GM19240 (cell line): ENCODE data around the gene KNCN.

Experiments used
- DNase-seq: peaks from one replicate; pipeline ENCODE4 v3.0.0; 2011; ENCODE audit warnings: low spot score; ENCODE audit not compliant: insufficient read length

KNCN gene

DNA sequence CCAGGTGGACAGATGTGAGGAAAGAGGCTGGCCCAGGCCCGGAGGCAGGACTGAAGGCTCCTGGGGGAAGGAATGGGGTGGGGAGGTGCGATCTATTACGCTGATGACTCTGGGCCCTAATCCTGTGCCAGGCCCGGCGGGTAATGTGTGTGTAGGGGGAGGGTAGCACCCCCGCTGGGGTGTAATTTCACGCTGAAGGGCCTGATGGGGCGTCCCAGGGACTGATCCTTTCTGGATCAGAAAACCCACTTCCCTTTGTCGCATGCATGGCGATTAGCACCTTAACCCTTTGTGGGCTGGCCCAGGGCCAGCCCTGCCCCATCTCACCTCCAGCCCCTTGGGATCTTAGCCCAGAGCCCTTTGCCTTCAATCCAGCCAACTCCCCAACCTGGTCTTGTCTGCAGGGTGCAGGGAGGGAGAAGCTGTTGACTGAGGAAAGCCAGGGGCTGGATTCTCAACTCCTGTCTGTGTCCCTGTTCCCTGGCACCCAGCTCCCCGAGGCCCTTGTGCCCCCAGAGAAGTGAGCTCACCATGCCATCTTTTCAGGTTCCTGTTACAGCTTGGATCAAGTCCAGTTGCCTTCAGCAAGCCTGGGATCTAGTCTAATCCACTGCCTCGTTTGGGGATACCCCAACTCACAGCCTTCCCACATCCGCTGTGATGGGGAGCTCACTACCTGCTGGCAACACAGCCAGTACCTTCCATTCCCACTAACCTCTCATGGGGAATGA is 26.0 kb downstream of the KNCN start:
- DNase-seq = no peak

DNA sequence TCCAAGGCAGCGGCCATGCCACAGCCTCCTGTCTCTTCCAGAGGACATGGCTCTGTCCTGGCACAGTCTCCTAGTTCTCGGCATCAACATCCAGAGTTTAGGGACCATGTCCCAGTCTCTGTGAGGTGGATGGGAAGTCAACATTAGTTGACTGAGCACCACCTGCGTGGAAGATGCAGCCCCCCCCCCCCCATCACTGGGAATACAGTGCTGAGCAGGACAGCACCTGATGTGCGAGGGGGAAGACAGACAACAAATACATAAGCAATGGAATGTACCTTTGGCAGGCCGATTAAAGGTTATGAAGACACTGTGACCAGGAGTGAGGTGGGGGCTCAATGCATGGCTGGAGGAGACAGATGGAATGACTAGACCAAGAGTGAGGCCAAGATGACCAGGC is 26.6 kb downstream of the KNCN start:
- DNase-seq = no peak

DNA sequence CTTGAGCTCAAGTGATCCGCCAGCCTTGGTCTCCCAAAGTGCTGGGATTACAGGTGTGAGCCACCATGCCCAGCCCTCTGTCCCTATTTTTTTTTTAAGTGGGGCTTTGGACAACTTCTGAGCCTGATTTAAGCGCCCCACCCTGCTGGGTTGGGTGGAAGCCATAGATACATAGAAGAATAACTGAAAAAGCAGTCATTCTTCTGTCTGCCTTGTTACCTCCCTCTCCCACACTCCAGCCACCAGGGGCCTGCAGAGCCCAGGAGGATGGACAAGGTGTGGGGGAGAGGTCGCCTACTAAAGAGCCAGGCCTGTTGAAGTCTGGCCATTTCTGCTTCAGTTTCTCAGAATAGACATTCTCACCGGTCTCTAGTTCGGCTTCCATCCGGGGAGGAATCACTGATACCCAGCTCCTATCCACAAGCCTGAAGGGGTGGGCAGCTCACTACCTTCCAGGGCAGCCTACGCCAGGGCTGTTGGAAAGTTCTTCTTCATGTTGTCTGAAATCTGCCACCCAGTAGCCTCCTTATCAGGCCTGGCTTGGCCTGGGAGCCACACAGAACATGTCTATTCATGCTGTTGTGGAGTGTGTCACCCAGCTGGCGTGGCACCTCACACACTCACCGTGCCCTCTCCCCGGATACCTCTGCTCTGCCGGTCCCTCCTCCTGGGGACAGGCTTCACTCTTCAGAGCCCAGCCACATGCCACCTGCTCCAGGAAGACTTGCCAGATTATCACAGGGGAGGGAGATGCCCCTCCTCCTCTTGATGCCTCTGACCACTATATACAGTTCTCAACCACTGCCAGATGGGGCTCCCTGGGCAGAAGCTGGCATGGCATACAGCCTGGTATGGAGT is 27.7 kb downstream of the KNCN start:
- DNase-seq = no peak

DNA sequence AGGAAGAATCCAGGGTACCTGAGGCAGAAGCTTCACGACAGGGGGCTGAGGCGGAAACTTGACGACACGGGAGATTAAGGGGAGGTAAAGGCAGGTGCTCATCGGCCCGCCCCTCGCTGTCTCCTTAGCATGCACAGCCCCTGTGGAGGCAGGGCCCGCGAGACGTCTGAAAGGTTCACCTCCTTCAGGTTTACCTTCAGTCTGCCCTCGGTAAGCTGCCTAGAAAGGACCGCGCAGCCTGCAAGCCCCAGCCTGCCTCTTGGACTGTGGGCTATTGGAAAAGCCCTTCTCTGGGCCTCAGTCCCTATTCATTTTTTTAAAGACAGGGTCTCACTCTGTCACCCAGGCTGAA is 28.5 kb downstream of the KNCN start:
- DNase-seq = no peak

GRCh38 chr1:46522184-46522968 is 29.1 kb downstream of the KNCN start:
- no peak for DNase-seq

DNA sequence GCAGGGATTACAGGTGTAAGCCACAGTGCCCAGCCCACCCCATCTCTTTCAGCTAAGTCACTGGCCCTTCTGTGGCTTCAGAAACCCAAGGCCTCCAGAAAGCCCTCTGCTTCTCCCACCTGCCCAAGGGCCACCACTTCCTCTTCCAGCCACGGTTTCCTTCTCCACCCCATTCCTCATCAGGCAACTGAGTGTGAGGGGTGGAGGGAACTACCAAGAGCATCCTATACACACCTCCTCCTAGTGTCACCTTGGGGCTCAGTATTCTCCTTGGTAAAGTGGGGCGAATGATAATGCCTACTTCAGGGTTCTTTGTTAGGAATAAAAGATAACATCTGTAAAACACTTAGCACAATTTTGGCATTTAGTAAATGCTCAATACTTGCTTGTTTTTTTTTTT is 30.0 kb downstream of the KNCN start:
- DNase-seq = no peak

- no peak for DNase-seq
These were observed 31.2 kb downstream of the KNCN start for GRCh38 chr1:46520063-46520911.

DNA sequence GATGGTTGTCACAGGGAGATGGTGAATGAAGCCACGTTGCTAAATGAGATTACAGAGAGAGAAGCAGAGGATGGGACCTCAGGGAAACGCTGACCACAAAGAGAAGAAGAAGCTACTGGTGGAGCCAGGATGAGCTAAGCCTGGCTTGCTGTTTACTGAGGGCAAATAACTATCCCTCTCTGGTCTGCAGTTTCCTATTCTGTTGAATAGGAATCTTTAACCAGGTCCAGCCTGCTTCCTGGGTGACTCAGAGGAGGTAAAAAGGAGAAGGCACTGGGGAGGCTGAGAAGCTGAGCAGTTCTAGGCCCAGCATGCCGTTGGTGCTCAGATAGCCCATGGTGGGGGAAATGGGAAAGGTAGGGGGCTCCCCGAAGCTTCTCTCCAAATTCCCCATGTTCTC is 32.2 kb downstream of the KNCN start:
- no peak for DNase-seq

- no peak for DNase-seq
These were observed 33.4 kb downstream of the KNCN start for GRCh38 chr1:46517932-46518498.

DNA sequence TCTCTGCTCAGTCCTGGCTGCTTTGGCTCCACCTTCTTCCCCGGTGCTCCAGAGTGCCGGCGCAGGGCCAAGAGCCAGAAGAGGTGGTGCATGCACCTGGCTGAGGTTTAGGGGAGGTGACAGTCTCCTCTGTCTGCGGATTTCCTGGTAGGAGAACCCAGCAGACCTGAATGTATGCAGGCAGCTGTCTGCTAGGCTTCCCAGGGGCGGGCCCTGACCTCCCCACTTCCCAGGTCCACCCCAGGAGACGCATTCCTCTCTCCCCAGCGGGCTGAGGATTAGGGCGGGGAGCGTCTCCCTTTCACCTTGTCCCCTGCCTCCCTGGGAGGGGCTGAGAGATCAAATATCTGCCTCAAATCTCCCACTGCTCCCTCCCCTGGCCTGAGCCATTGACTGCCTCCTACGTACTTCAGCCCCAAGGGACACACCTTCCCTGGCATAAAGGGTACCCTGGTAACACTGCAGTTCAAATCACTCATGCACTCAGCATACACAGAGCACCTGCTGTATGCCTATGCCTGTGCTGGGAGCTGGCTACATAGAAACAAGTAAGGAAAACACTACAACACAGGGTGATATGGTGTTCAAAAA is 34.3 kb downstream of the KNCN start:
- DNase-seq = no peak

DNA sequence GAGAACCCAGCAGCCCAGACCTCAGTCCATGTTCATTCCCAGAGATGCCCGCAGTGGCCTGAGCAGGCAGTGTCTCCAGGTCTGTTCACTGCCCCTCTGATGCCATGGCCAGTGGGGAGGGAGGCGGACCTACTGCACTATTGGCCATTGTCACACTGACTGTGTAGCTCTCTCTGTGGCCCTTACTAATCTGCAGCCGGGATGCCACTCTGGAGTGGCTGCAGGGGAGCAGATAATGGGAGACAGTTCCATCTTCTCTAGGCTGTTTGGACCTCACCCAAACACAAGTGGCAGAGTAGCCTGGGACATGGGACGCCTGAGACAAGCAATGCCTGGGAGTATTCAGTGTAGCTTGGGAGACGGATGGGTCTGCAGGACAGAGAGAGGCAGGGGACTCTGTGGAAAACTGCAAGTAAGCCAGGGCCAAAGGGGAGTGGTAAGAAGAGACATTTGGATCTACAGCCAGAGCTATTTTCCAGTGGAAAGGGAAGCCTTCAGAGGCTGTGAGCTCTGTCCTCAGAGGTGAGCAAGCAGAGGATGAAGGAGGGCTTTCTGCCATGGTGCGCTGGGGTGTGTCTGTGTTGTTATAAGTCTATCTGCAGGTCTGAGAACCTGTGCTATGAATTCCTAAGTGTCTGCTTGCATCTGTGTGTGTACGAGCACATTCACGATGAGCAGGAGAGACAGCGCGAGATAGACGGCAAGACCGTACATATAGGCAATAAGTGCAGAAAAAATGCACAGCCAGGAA is 35.1 kb downstream of the KNCN start:
- DNase-seq = no peak

DNA sequence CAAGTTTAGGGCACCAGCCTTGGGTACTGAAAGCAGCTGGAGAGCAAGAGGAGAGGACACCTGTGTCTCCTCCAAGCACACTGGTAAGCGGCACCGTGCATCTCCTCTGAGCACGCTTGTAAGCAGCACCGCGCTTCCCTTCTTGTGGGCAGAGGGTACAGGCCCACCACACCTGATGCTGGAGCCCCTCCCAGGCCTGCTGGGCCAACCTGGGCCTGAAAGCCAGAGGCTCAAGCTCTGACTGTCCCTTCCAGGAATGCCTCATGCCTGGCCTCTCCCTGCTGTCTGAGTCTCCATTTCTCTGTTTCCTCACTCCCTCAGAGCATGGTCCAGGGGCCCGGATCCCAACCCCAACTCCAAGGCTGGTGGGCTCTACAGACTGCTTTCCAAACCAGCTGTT is 35.9 kb downstream of the KNCN start:
- DNase-seq = no peak

GRCh38 chr1:46513536-46513935 is 37.9 kb downstream of the KNCN start:
- DNase-seq = no peak

DNA sequence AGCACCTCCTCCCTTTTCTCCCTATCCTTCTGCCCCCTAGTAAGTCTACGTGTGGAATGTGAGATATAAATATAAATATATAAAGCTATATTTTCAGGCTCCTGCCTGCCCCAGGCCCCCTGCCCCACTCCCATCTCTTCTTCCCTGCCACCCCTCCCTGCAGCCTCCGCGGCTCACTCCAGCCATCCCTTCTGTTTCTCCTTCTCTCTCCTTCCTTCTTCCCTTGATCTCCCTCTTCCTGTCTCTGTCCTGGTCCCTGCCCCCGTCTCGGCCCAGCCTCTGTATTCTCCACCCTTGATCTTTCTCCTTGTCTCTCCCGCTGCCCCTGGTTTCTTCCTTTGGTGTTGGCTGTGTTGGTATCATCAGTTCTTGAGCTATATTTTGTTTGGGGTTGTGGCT is 38.7 kb downstream of the KNCN start:
- no peak for DNase-seq

- no peak for DNase-seq
These were observed 39.2 kb downstream of the KNCN start for GRCh38 chr1:46512135-46512791.

GRCh38 chr1:46510998-46511365 is 40.5 kb downstream of the KNCN start:
- no peak for DNase-seq

- no peak for DNase-seq
These were observed 41.0 kb downstream of the KNCN start for GRCh38 chr1:46510341-46510997.

DNA sequence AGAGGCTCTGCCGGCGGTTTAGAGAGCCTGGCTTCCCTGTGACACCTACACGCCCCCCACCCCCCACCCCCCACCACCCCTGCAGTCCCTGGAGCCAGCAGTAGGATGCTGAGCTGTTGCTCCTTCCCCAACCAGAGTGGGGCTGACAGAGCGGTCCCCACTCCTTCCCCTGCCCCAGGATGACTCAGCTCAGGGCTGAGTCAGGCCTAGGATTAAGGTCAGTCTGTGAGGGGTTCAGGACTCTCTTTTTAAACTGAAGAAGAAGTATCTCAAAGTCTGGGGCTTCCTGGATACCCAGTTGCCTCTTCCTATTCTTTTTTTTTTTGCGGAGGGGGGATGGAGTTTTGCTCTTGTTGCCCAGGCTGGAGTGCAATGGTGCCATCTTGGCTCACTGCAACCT is 42.7 kb downstream of the KNCN start:
- no peak for DNase-seq
